IMR-90 (cell line): ENCODE measurements around the gene ADGRF1. TPM values are rescaled to one million over a fixed set of nuclear protein-coding genes. Genes with fewer than 3 reads are reported as not detected.

Experiments used
- ATAC-seq: fragments of 200-7000 bp; cut with Tn5 transposase; 2 replicates; pipeline ENCODE4 v1.9.1; 2020; ENCODE audit warnings: low read depth, mild to moderate bottlenecking, moderate library complexity
- BruUV-seq: library from RNA; stranded (reverse); fragments of 400-500 nt; replicated peaks from 2 replicates; lab custom pipeline; 2021; lab: Mats Ljungman, UMichigan
- CTCF ChIA-PET: fragments of 300-600 bp; formaldehyde crosslinking; extraction: SDS; loops from one replicate; lab custom pipeline; 2021; ENCODE audit warnings: antibody characterized with exemption; lab: Yijun Ruan, JAX
- POLR2A ChIA-PET: fragments of 300-600 bp; sonication (Branson Sonifier 250); formaldehyde crosslinking; loops from one replicate; lab custom pipeline; 2022; ENCODE audit warnings: antibody characterized with exemption; ENCODE audit not compliant: unreplicated experiment; lab: Charles Lee
- DNase-seq: peaks from one replicate; pipeline ENCODE4 v3.0.0; 2013
- H2AFZ ChIP-seq: replicated peaks from 2 replicates; pipeline ENCODE3; 2013; ENCODE audit warnings: low read length, mild to moderate bottlenecking; ENCODE audit not compliant: poor library complexity
- H2AK5ac ChIP-seq: 2 replicates; pipeline ENCODE4 v1.6.1; 2013; ENCODE audit warnings: low read depth, low read length, inconsistent platforms
- H2AK9ac ChIP-seq: replicated peaks from 2 replicates; pipeline ENCODE3; 2013; ENCODE audit warnings: mild to moderate bottlenecking, low read depth, low read length, moderate library complexity; ENCODE audit not compliant: poor library complexity
- H2BK120ac ChIP-seq: 2 replicates; pipeline ENCODE4 v1.6.1; 2013; ENCODE audit warnings: low read depth, low read length, inconsistent platforms
- H2BK15ac ChIP-seq: 3 replicates; pipeline ENCODE4 v1.6.1; 2013; ENCODE audit warnings: low read depth, low read length, inconsistent platforms
- H2BK20ac ChIP-seq: 2 replicates; pipeline ENCODE4 v1.6.1; 2013; ENCODE audit warnings: low read depth, mild to moderate bottlenecking, inconsistent platforms, low read length, moderate library complexity
- H2BK5ac ChIP-seq: 2 replicates; pipeline ENCODE4 v1.6.1; 2013; ENCODE audit warnings: mild to moderate bottlenecking, low read depth, low read length, inconsistent platforms; ENCODE audit not compliant: poor library complexity, severe bottlenecking
- H3K14ac ChIP-seq: replicated peaks from 2 replicates; pipeline ENCODE4 v1.6.1; 2013; ENCODE audit warnings: low read depth, low read length, inconsistent platforms
- H3K18ac ChIP-seq: 2 replicates; pipeline ENCODE4 v1.6.1; 2013; ENCODE audit warnings: low read depth, low read length, control low read depth
- H3K23ac ChIP-seq: 2 replicates; pipeline ENCODE4 v1.6.1; 2013; ENCODE audit warnings: low read depth, low read length, inconsistent platforms
- H3K27ac ChIP-seq: 2 replicates; pipeline ENCODE4 v1.5.1; 2013; ENCODE audit warnings: mild to moderate bottlenecking, control low read depth, low read length; ENCODE audit not compliant: insufficient read depth
- H3K27me3 ChIP-seq: 2 replicates; pipeline ENCODE4 v1.6.1; 2013; ENCODE audit warnings: low read length; ENCODE audit not compliant: control insufficient read depth, insufficient read depth
- H3K36me3 ChIP-seq: 2 replicates; pipeline ENCODE4 v1.6.1; 2013; ENCODE audit warnings: low read length, mixed read lengths; ENCODE audit not compliant: control insufficient read depth, insufficient read depth
- H3K4ac ChIP-seq: 2 replicates; pipeline ENCODE4 v1.6.1; 2013; ENCODE audit warnings: low read depth, low read length, inconsistent platforms
- H3K4me1 ChIP-seq: 2 replicates; pipeline ENCODE4 v1.6.1; 2013; ENCODE audit warnings: low read length, mixed read lengths; ENCODE audit not compliant: control insufficient read depth, insufficient read depth
- H3K4me2 ChIP-seq: 2 replicates; pipeline ENCODE4 v1.6.1; 2013; ENCODE audit warnings: low read depth, mild to moderate bottlenecking, control low read depth, low read length, moderate library complexity
- H3K4me3 ChIP-seq: 2 replicates; pipeline ENCODE4 v1.5.1; 2013; ENCODE audit warnings: low read depth, mild to moderate bottlenecking, control low read depth, low read length, moderate library complexity; ENCODE audit not compliant: insufficient read depth
- H3K56ac ChIP-seq: 2 replicates; pipeline ENCODE4 v1.6.1; 2013; ENCODE audit warnings: low read length, inconsistent platforms; ENCODE audit not compliant: insufficient read depth; ENCODE audit errors: extremely low read depth
- H3K79me1 ChIP-seq, 2 experiments: 2 replicates each; pipeline ENCODE4 v1.6.1; 2013; ENCODE audit warnings: low read length in 2 of 2, inconsistent platforms in 1 of 2, low read depth in 1 of 2
- H3K9ac ChIP-seq: 2 replicates; pipeline ENCODE4 v1.6.1; 2013; ENCODE audit warnings: low read depth, low read length, control low read depth
- H3K9me1 ChIP-seq: 2 replicates; pipeline ENCODE4 v1.6.1; 2013; ENCODE audit warnings: low read length, inconsistent platforms; ENCODE audit not compliant: insufficient read depth
- H3K9me3 ChIP-seq: 2 replicates; pipeline ENCODE4 v1.6.1; 2013; ENCODE audit warnings: low read length; ENCODE audit not compliant: control insufficient read depth, insufficient read depth
- H4K20me1 ChIP-seq: 2 replicates; pipeline ENCODE4 v1.6.1; 2013; ENCODE audit warnings: low read length, inconsistent platforms; ENCODE audit not compliant: insufficient read depth
- H4K5ac ChIP-seq: 2 replicates; pipeline ENCODE4 v1.6.1; 2013; ENCODE audit warnings: mild to moderate bottlenecking, low read depth, low read length, control low read depth
- H4K8ac ChIP-seq, 2 experiments: 2 replicates each; pipeline ENCODE4 v1.6.1; 2013; ENCODE audit warnings: low read depth in 2 of 2, low read length in 2 of 2, control low read depth in 1 of 2, inconsistent platforms in 1 of 2
- H4K91ac ChIP-seq: 2 replicates; pipeline ENCODE4 v1.6.1; 2013; ENCODE audit warnings: low read depth, low read length, inconsistent platforms; ENCODE audit not compliant: insufficient read depth
- BHLHE40 ChIP-seq: fragments of 150-350 bp; IDR thresholded peaks from 2 replicates; pipeline ENCODE4 v1.6.1; 2016; ENCODE audit warnings: mild to moderate bottlenecking, low read depth, low read length
- CEBPB ChIP-seq: IDR thresholded peaks from 2 replicates; pipeline ENCODE4 v1.6.1; 2012; ENCODE audit warnings: low read depth, low read length, improper control_type of control experiment
- CHD1 ChIP-seq: IDR thresholded peaks from 2 replicates; pipeline ENCODE4 v1.6.1; 2012; ENCODE audit warnings: low read depth, low read length, improper control_type of control experiment
- ELK1 ChIP-seq: fragments of 150-350 bp; IDR thresholded peaks from 2 replicates; pipeline ENCODE4 v1.6.1; 2016; ENCODE audit warnings: low read depth, mild to moderate bottlenecking, low read length, moderate library complexity, borderline replicate concordance
- MAFK ChIP-seq: IDR thresholded peaks from 2 replicates; pipeline ENCODE4 v1.6.1; 2012; ENCODE audit warnings: low read depth, low read length, improper control_type of control experiment
- MAZ ChIP-seq: IDR thresholded peaks from 2 replicates; pipeline ENCODE4 v1.6.1; 2012; ENCODE audit warnings: low read depth, mild to moderate bottlenecking, low read length, improper control_type of control experiment, moderate library complexity, borderline replicate concordance
- MXI1 ChIP-seq: IDR thresholded peaks from 2 replicates; pipeline ENCODE4 v1.6.1; 2012; ENCODE audit warnings: low read depth, mild to moderate bottlenecking, low read length, moderate library complexity, borderline replicate concordance
- NFE2L2 ChIP-seq: fragments of 150-350 bp; IDR thresholded peaks from 2 replicates; pipeline ENCODE4 v1.6.1; 2016; ENCODE audit warnings: low read depth, mild to moderate bottlenecking, low read length
- POLR2A ChIP-seq: IDR thresholded peaks from 2 replicates; pipeline ENCODE4 v1.6.1; 2012; ENCODE audit warnings: mild to moderate bottlenecking, low read depth, low read length
- RAD21 ChIP-seq: IDR thresholded peaks from 2 replicates; pipeline ENCODE4 v1.6.1; 2012; ENCODE audit warnings: low read length, improper control_type of control experiment
- RCOR1 ChIP-seq: IDR thresholded peaks from 2 replicates; pipeline ENCODE4 v1.6.1; 2012; ENCODE audit warnings: mild to moderate bottlenecking, low read length, improper control_type of control experiment; ENCODE audit not compliant: insufficient replicate concordance
- RFX5 ChIP-seq: IDR thresholded peaks from 2 replicates; pipeline ENCODE4 v1.8.0; 2012; ENCODE audit warnings: low read depth, mild to moderate bottlenecking, low read length, moderate library complexity
- SMC3 ChIP-seq: fragments of 150-350 bp; IDR thresholded peaks from 2 replicates; pipeline ENCODE4 v1.6.1; 2016; ENCODE audit warnings: low read depth, mild to moderate bottlenecking, antibody characterized with exemption, low read length, moderate library complexity
- USF2 ChIP-seq: fragments of 150-350 bp; IDR thresholded peaks from 2 replicates; pipeline ENCODE4 v1.6.1; 2017; ENCODE audit warnings: mild to moderate bottlenecking, antibody characterized with exemption, low read length, low read depth
- WGBS, 2 experiments: methylation state at CpG; one replicate each; pipeline versions ENCODE4 v1.1.5 to v1.1.7; 2013; ENCODE audit warnings: missing lambda C conversion rate in 2 of 2; ENCODE audit not compliant: insufficient read length in 1 of 2; ENCODE audit errors: extremely low coverage in 2 of 2; 5-methylcytosine and 5-hydroxymethylcytosine counted together
- dilution Hi-C: fragments of 300-500 bp; cut with HindIII; formaldehyde crosslinking; loops from one replicate; pipeline ENCODE4 v1.14.3; 2018; ENCODE audit warnings: low sequenced_read_pairs; ENCODE audit not compliant: unreplicated experiment
- in situ Hi-C: fragments of 300-500 bp; cut with MboI; formaldehyde crosslinking; loops from 3 replicates; pipeline ENCODE4 v1.14.3; 2019; ENCODE audit warnings: low sequenced_read_pairs, inconsistent platforms, mixed read lengths
- intact Hi-C: fragments of 100-400 bp; cut with micrococcal nuclease; formaldehyde crosslinking; loops from 2 replicates; pipeline ENCODE4 v1.10.0; 2022
- polyA plus RNA-seq, 3 experiments: library from polyadenylated mRNA; depleted of rRNA; stranded (reverse); fragments of >200 nt; gene quantifications; 2 replicates each; pipeline ENCODE4 v1.2.3, GENCODE V29; 2012; ENCODE audit warnings: low replicate concordance in 1 of 3
- total RNA-seq: library from RNA; depleted of rRNA; stranded (reverse); fragments of >200 nt; gene quantifications from 2 replicates; pipeline ENCODE4 v1.2.3, GENCODE V29; 2012

The ADGRF1 gene
- total and polyA plus RNA-seq, 2 of the 4 experiments (the other 2 are of a cell fraction): not detected

DNA sequence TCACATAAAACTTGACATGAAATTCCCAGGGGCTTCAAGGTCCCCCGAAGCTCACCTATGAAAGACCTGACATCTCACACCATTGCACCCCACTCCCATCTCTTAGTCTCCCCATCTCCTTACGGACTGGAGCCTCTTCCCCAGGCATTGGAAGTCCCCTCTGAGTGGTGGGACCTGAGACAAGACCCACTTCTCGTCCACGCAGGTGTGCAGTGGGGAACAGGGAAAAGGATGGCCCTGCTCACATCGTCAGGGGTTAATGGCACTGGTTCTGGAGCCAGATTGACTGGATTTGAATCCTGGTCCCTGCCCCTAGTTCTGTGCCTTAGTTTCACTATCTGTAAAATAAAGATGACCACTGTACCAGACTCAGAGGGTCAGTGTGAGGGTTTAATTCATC lies 15.5 kb downstream of the ADGRF1 start:
- POLR2A ChIA-PET: no interaction called here
- Histone ChIP-seq H2AK9ac (no peak overlapping the region), H3K4me1 (no peaks in the 10 kb centered on the region), H2AK5ac (no peak overlapping the region), H3K56ac (no peak overlapping the region), H2BK20ac (no peak overlapping the region), H3K27me3 (peaks cover 1% of the 10 kb centered on the region; the same call in 1 of the 2 replicates), H3K36me3 (no peaks in the 10 kb centered on the region), H3K9me1 (no peaks in the 10 kb centered on the region), H3K14ac (no peak overlapping the region), H4K8ac (no peak overlapping the region), H3K9me3 (no peaks in the 10 kb centered on the region), H3K27ac (no peak overlapping the region), H3K4me3 (no peak overlapping the region), H3K9ac (no peak overlapping the region), H4K5ac (no peak overlapping the region), H3K4me2 (no peak overlapping the region), H2BK120ac (no peak overlapping the region), H3K23ac (no peak overlapping the region), H4K91ac (no peak overlapping the region), H2AFZ (no peak overlapping the region), H4K20me1 (no peaks in the 10 kb centered on the region), H2BK15ac (no peak overlapping the region), H3K18ac (no peak overlapping the region), H3K4ac (no peak overlapping the region), H2BK5ac (no peak overlapping the region), H3K79me1 (no peaks in the 10 kb centered on the region)
- WGBS, 2 experiments: no CpG with 5 or more reads among the region's 5 CpGs
- no peak for DNase-seq
- intact Hi-C loops: no loop called here
- dilution Hi-C loops: no loop called here
- no peak for ATAC-seq
- in situ Hi-C loops: no loop called here
- CTCF ChIA-PET: no interaction called here
- TF ChIP-seq USF2 (no peak), POLR2A (no peak), CEBPB (no peak), NFE2L2 (no peak), MAZ (no peak), RAD21 (no peak), ELK1 (no peak), CHD1 (no peak), RCOR1 (no peak), BHLHE40 (no peak), RFX5 (no peak), SMC3 (no peak), MAFK (no peak), MXI1 (no peak)
- no TSS peak for BruUV-seq
